NCI-H82 (cell line): Measurements from ENCODE around the gene SYT1.

Experiments
- DNase-seq: peaks from one replicate; lab custom pipeline; 2025; lab: John Stamatoyannopoulos, UW

Gene SYT1

GRCh38 chr12:79356216-79356615, 491.6 kb downstream of the SYT1 start:
- no peak for DNase-seq

DNA sequence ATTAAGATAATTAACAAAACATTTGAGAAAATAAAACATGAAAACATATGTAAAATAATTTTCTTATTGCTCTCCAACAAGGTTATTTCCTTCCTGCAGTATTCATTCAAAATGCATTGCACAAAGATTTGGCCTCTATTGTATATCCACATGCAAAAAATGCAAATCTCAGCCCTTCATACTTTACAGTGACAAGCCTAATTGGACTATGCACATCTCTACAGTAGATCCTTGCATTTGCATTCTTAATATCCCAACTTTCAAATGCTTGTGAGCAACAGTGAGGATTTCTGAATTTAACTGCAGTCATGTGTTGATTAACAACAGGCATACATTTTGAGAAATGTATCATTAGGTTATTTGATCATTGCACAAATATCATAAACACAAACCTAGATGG, 492.5 kb downstream of the SYT1 start:
- no peak for DNase-seq

DNA sequence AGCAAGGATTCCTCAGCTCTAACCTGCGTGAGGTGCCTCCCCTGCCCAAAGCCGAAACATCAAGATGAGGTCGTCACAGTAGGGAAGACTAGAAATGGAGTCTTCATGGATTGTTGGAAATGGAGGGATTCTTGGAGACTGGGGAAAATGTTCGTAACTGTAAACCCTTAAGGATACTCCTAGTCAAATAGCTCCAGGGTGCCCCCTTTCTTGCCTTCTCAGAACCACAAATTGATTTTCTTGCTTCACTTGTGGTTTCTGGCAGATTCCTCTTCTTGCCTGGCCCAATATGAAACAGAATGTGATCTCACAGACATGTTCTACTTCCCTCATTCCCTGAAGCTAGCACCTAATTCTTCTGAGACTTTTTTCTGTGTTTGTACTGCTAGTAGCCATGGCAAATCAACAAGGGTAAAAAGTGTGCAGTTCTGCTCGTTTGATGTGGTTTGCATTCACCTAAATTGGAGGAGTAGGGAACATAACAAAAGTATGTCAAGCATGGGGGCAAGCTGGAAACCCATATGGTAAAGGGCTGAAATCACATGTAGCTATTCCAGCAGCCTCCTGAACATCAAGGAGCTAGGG, 494.2 kb downstream of the SYT1 start:
- DNase-seq, result no peak

- DNase-seq, result no peak
These were observed 495.7 kb downstream of the SYT1 start for GRCh38 chr12:79360286-79360685.

DNA sequence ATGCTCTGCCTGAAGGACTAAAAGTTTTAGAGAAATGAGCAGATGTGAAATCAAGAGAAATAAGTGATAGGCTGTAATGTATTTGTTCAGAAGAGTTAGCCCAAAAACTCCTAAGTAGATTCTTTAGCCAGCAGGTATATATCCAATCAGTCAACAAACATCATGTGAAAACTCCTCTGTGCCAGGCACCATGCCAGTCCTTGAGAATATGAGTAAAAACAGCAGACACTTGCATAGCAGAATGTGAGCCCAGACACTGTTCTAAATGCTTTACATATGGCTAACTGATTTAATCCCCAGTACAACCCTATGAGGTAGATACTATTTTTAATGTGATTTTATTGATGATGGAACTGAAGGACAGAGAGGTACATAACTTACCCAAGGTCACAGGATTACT, 496.4 kb downstream of the SYT1 start:
- no peak for DNase-seq

DNA sequence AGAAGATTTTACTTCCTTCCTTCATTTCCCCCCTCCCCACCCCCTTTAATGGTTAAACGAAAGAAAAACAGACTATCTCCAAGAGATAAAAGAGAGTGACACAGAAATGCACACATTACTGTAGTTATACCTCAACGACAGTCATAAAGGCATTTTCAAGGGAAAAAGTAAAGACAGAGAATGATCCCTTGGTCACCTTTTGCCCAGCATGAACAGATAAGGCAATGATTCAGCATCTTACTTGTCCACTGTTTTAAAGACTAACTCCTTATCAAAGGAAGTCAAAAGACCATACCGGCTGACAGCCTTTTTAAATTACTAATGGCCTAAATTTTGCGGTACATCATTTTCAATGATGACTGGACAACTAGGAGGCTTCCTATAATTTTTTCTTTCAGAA, 499.6 kb downstream of the SYT1 start:
- DNase-seq, result no peak

GRCh38 chr12:79366374-79366773, 501.8 kb downstream of the SYT1 start:
- no peak for DNase-seq

DNA sequence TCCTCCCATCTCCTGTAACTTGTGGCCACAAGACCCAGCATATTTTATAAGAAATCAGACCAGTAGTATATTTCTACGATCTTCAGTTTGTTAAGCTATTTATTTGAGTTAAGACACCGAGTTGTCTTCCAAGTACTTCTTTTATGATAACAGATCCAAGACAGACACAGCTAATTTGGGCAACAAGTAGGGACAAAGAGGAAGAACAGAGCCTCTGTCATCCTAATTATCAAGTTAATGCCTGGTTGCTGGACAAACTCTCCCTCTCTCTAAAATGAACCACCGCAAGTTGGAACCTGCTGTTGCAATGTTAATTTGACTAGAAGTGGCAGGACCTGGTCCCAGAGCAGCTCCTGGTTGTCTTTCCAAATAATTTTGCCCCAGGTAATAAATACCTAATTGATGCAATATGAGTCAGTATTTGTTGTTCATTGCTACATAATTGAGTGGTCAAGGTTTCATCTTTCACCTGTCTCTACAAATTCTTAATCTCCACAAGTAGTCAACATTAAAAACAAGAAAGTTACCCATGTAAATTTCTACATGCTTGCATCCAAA, 502.5 kb downstream of the SYT1 start:
- no peak for DNase-seq

GRCh38 chr12:79370021-79370420, 505.4 kb downstream of the SYT1 start:
- DNase-seq, result no peak

GRCh38 chr12:79371226-79371625, 506.7 kb downstream of the SYT1 start:
- DNase-seq, result no peak

- DNase-seq, result peak; percentile 52
These were observed 509.4 kb downstream of the SYT1 start for GRCh38 chr12:79373896-79374499.

DNA sequence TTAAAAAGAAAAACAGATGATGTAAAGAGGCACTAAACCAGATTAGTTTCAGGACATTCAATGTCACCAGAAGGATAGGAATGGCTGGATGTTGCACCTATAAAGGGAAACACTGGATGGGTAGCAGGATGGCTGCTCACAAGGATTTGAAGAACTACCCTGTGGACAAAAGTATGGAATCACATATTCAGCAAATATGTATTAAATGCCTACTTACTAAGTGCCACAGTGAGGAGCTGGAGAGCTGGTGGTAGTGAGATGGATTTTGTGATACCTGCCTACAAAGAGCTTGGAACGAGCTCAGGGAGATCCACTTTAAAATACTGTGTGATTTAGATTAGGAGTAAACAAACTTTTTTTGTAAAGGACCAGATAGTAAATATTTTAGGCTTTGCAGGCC, 510.0 kb downstream of the SYT1 start:
- DNase-seq, result no peak

DNA sequence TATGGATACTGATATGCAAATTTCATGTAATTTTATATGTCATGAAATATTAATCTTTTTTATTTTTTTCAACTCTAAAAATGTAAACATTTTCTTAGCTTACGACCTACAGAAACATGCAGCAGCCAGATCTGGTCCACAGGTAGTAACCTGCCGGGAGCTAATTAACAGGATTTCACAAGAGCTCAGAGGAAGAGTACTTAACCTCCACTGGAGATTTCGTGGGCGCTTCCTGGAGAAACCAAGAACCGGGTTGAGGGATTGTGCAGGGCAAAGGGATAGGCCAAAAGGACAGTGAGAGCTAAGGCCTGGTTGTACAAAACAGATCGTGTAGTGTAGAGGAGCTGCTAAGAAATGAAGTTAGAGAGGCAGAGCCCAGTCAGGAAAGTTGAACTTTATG, 510.5 kb downstream of the SYT1 start:
- no peak for DNase-seq

DNA sequence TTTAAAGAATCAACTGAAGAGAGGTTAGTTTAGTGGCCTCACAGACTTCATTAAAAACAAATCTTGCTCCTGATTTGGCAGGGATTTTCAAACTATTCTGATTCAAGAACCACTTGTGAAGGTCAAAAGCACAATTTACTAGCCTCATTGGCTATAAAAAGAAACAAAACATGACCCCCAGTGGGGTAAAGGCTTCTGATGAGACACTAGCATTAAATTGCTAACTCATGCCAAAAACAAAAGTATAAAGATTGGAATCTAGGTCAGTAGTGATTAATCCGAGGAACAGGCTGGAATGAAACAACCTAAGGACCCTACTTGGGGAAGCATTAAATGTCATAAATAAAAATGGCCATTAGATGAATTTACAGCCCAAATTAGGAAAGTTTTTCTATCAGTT, 513.9 kb downstream of the SYT1 start:
- no peak for DNase-seq

DNA sequence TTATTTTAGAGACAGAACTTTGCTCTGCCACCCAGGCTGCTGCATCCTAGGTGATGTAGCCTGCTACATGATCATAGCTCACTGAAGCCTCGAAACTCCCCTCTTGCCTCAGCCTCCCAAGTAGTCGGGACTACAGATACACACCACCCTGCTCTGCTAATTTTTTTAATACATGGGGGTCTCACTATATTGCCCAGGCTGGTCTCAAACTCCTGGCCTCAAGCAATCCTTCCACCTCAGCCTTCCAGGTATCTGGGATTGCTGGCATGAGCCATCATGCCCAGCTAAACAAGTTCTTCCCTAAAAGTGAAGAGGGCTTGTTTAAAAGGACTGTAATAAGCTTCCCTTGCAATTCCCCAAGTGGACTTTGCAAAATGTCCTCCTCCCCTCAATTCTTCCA, 515.8 kb downstream of the SYT1 start:
- DNase-seq, result no peak

- DNase-seq, result no peak
These were observed 517.0 kb downstream of the SYT1 start for GRCh38 chr12:79381248-79382208.

DNA sequence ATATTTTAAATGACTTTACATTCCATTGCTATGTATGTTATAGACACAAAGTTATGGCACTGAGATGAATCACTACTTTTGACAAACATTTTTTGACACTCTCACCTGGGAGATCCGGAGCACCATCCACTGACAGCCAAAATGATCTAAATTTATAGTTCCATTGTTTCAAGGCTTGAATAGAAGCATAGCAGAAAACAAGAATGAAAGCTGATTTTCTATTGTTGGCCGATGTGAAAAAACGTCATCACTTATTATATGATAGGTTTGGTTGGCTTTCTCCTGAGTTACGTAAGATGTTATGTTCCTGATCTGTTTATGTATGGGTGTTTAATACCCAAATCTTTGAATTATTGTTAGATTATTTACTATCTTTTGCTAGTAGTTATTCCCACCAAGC, 520.0 kb downstream of the SYT1 start:
- no peak for DNase-seq

DNA sequence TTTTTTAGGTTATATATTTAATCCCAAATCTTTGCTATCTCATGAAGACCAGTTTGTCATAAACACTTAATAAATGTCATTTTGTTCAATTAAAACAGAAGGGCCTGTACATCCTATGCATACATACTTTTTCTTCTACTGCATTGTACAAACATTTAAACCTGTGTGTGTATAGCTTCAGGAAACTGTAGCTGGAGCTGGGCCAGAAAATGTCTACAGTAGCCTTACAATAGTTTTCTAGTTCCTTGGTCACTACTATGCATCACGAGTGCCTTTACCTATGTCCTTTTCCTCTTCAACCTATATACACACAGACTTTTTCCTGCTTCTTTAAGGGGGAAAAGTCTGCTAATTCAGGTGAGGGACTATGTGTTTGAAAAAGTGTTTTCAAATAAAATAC, 523.4 kb downstream of the SYT1 start:
- DNase-seq, result no peak

- DNase-seq, result peak; percentile 13
These were observed 529.3 kb downstream of the SYT1 start for GRCh38 chr12:79393842-79394241.

GRCh38 chr12:79397609-79398008, 533.0 kb downstream of the SYT1 start:
- DNase-seq, result no peak

- DNase-seq, result no peak
These were observed 535.9 kb downstream of the SYT1 start for GRCh38 chr12:79400481-79400880.

DNA sequence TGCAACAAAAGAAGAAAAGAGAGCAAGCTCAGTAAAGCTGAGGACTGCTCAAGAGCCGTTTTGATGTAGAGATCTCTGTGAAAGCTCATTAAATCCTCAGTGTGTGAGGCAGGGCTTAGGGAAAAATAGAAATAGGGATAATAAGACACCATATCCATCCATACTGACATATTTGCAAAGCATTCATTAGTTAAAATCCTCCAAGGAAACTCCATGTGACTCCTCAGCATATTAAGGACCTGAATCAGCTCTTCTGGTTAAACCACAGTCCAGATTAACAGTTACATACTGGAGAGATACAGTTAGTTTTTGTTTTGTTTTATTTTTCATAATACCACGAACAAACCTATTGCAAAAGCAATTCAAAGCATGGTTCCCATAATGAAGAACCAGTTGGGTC, 538.0 kb downstream of the SYT1 start:
- DNase-seq, result no peak

DNA sequence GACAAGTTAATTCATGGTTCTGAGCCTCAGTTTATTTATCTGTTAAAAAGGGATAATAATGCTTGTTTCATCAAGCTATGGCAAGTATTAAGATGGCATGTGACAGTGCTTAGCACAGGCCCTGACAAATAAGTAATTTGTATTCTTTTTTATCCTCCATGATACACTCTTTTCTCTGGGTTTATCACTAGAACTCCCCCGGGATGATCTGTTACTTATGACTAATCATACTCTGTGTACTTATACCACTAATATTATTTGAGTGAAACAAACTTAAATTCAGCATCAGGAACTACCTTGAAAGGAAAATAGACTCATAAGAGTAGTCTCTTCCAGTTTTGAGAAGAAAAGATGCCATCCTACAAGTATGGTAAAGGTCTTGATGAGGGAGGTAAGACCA, 542.4 kb downstream of the SYT1 start:
- DNase-seq, result no peak
